Measurements from ENCODE around the gene CCDC91. TPM values are rescaled to one million over a fixed set of nuclear protein-coding genes. Genes with fewer than 3 reads are reported as not detected.

Gene CCDC91
- total RNA-seq, 1 donor from 2014 or later, result 76.6 TPM

DNA sequence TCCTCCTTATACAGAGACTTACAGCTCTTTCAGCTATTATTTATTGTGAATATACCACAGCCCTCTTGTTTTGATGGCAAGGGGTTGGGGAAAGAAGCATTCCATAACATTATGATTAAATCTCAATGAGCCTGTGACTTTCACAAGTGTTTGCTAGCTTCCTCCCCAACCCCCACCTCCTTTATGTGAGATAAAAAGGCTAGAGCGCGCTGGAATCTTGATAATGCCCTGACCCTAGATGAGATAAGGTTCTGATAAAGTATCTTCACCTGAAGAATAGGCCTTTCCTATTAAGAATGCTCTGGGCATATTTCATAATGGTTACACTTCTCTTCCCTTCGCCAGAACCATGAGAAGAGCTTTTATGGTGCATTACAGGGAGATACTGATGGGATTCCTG lies 236.8 kb downstream of the CCDC91 start:
- Histone ChIP-seq H3K27ac (no peak overlapping the region), H3K9me3 (no peaks in the 10 kb centered on the region), H3K27me3 (no peaks in the 10 kb centered on the region), H3K36me3 (no peaks in the 10 kb centered on the region), H3K4me3 (no peak overlapping the region), H3K4me1 (no peaks in the 10 kb centered on the region)
- TF ChIP-seq POLR2AphosphoS5 (IDR thresholded peaks at IDR 0.05; ENCODE audit: insufficient read depth in 1 of 2, low read depth in 1 of 2), result no peak
- no peak for TF ChIP-seq POLR2A (IDR thresholded peaks at IDR 0.05)
- TF ChIP-seq, protein P1, sequence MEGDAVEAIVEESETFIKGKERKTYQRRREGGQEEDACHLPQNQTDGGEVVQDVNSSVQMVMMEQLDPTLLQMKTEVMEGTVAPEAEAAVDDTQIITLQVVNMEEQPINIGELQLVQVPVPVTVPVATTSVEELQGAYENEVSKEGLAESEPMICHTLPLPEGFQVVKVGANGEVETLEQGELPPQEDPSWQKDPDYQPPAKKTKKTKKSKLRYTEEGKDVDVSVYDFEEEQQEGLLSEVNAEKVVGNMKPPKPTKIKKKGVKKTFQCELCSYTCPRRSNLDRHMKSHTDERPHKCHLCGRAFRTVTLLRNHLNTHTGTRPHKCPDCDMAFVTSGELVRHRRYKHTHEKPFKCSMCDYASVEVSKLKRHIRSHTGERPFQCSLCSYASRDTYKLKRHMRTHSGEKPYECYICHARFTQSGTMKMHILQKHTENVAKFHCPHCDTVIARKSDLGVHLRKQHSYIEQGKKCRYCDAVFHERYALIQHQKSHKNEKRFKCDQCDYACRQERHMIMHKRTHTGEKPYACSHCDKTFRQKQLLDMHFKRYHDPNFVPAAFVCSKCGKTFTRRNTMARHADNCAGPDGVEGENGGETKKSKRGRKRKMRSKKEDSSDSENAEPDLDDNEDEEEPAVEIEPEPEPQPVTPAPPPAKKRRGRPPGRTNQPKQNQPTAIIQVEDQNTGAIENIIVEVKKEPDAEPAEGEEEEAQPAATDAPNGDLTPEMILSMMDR (IDR thresholded peaks at IDR 0.05), result no peak
- intact Hi-C loops (cut with DNase I), result no loop called here
- no peak for DNase-seq (ENCODE audit: extremely low spot score in 2 of 2)

DNA sequence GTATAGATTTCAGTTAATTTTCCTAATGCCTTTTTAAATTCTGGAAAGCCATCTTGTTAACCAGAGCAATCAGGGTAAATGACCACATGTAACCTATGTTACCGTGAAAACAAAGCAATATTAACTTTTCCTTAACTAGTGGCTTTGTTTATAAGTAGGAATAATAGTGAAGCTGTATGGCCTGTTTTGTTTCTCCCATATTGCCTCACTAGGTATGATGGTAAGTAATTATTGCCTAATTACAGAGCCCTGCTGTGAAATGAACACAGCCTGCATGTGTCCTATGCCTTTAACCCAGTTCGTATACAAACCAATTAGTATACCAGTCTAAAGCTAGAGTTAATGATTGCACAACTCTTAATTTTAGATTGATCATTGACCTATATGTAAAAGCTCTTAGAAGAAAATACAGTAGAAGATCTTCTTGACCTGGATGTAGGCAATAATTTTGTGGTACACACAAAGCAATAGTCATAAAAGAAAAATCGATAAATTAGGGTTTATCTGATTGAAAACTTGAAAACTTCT lies 249.9 kb downstream of the CCDC91 start:
- DNase-seq (ENCODE audit: extremely low spot score in 2 of 2), result no peak
- no peak for TF ChIP-seq POLR2AphosphoS5 (IDR thresholded peaks at IDR 0.05; ENCODE audit: insufficient read depth in 1 of 2, low read depth in 1 of 2)
- TF ChIP-seq POLR2A (IDR thresholded peaks at IDR 0.05), result no peak
- TF ChIP-seq, protein P1 (IDR thresholded peaks at IDR 0.05), result no peak
- H3K4me1 ChIP-seq, result no peaks in the 10 kb centered on the region
- H3K9me3 ChIP-seq, result no peaks in the 10 kb centered on the region
- H3K27me3 ChIP-seq, result no peaks in the 10 kb centered on the region
- no peaks in the 10 kb centered on the region for H3K36me3 ChIP-seq
- no peak overlapping the region for H3K4me3 ChIP-seq
- intact Hi-C loops (cut with DNase I), result no loop called here
- H3K27ac ChIP-seq, result no peak overlapping the region

DNA sequence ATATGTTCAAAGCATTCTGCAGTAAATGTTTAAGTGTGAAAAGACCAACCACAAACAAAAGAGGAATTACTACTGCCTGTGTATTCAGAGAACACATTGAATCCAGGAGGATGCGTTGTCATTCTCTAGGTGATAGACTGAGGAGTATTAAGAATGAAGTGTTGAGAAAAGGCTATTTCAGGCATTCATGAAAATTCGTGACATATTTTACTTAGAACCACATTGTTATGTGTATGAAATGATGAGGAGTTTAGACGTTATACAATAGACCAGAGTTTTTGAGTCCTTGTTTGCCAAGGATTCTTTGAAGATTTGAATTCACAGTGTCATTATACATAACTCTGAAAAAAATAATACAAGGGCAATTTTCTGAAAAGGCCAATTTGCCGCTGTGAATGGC lies 251.8 kb downstream of the CCDC91 start:
- H3K4me1 ChIP-seq, result no peaks in the 10 kb centered on the region
- TF ChIP-seq, protein P1 (IDR thresholded peaks at IDR 0.05), result no peak
- TF ChIP-seq POLR2A (IDR thresholded peaks at IDR 0.05) (no peak), POLR2AphosphoS5 (IDR thresholded peaks at IDR 0.05; ENCODE audit: insufficient read depth in 1 of 2, low read depth in 1 of 2) (no peak)
- H3K27ac ChIP-seq, result no peak overlapping the region
- H3K27me3 ChIP-seq, result no peaks in the 10 kb centered on the region
- H3K4me3 ChIP-seq, result no peak overlapping the region
- intact Hi-C loops (cut with DNase I), result no loop called here
- H3K36me3 ChIP-seq, result no peaks in the 10 kb centered on the region
- no peaks in the 10 kb centered on the region for H3K9me3 ChIP-seq
- no peak for DNase-seq (ENCODE audit: extremely low spot score in 2 of 2)

DNA sequence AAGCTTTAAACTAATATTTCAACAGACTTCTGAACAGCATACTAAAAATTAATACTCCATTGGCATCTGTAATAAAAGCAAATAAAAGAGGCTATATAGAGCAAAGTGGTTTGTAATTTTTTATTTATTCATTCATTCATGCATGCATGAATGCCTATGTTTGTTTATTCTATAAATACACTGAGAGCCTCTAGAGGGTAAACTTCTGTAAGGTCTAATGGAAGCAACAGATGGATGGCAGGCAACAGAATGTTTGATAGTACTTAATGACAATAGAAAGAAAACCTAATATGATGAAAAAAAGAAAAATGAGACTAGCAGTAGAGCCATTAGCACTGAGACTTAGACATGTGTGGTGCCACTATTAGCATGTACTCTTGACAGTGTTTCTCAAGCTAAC lies 253.1 kb downstream of the CCDC91 start:
- TF ChIP-seq, protein P1 (IDR thresholded peaks at IDR 0.05), result no peak
- TF ChIP-seq POLR2A (IDR thresholded peaks at IDR 0.05) (no peak), POLR2AphosphoS5 (IDR thresholded peaks at IDR 0.05; ENCODE audit: insufficient read depth in 1 of 2, low read depth in 1 of 2) (no peak)

DNA sequence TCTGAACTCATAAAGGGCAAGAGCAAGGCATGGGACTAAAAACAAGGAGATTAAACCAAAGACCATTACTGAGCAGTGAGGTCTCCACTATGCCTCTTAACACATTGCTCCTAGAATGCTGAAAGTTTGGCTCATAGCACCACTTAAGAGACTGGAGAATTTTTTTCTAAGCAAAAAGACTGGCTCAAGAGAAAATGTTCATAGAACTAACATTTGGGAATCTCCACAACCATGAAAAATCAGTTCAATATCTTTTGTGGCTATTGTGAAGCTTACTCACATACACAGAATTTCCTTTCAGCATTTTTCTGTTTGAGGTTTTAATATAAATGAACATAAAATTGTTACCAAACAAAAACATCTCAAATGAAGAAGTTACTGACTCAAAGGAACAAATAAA lies 255.8 kb downstream of the CCDC91 start:
- TF ChIP-seq, protein P1 (IDR thresholded peaks at IDR 0.05), result no peak
- TF ChIP-seq POLR2A (IDR thresholded peaks at IDR 0.05) (no peak), POLR2AphosphoS5 (IDR thresholded peaks at IDR 0.05; ENCODE audit: insufficient read depth in 1 of 2, low read depth in 1 of 2) (no peak)
- no peaks in the 10 kb centered on the region for H3K4me1 ChIP-seq
- H3K4me3 ChIP-seq, result no peak overlapping the region
- no peaks in the 10 kb centered on the region for H3K36me3 ChIP-seq
- intact Hi-C loops (cut with DNase I), result no loop called here
- no peak overlapping the region for H3K27ac ChIP-seq
- no peak for DNase-seq (ENCODE audit: extremely low spot score in 2 of 2)
- no peaks in the 10 kb centered on the region for H3K9me3 ChIP-seq
- H3K27me3 ChIP-seq, result no peaks in the 10 kb centered on the region

More for the DNA sequence above, 253.1 kb downstream of the CCDC91 start:
- H3K4me3 ChIP-seq, result no peak overlapping the region
- DNase-seq (ENCODE audit: extremely low spot score in 2 of 2), result no peak
- H3K27me3 ChIP-seq, result no peaks in the 10 kb centered on the region
- intact Hi-C loops (cut with DNase I), result no loop called here
- no peaks in the 10 kb centered on the region for H3K4me1 ChIP-seq
- H3K9me3 ChIP-seq, result no peaks in the 10 kb centered on the region
- H3K27ac ChIP-seq, result no peak overlapping the region
- H3K36me3 ChIP-seq, result no peaks in the 10 kb centered on the region

Measured in vagina (tissue), 2 donors.